HUES6 (cell line): ENCODE results near the gene NR0B2.

ENCODE experiments used
- H3K27ac ChIP-seq: 2 replicates; pipeline ENCODE4 v1.7.0; 2013; ENCODE audit warnings: low read depth, mild to moderate bottlenecking, low read length, inconsistent platforms
- H3K27me3 ChIP-seq: 2 replicates; pipeline ENCODE4 v1.6.1; 2013; ENCODE audit warnings: low read length; ENCODE audit not compliant: control insufficient read depth, insufficient read depth
- H3K36me3 ChIP-seq: 2 replicates; pipeline ENCODE4 v1.6.1; 2013; ENCODE audit warnings: low read length; ENCODE audit not compliant: control insufficient read depth, insufficient read depth
- H3K4me1 ChIP-seq: 2 replicates; pipeline ENCODE4 v1.6.1; 2013; ENCODE audit warnings: low read length; ENCODE audit not compliant: control insufficient read depth, insufficient read depth
- H3K4me3 ChIP-seq: 2 replicates; pipeline ENCODE4 v1.5.1; 2013; ENCODE audit warnings: low read depth, low read length
- H3K9ac ChIP-seq: one replicate; pipeline ENCODE4 v1.6.1; 2013; ENCODE audit warnings: mild to moderate bottlenecking, low read length
- H3K9me3 ChIP-seq: 2 replicates; pipeline ENCODE4 v1.6.1; 2013; ENCODE audit warnings: low read depth, low read length; ENCODE audit not compliant: control insufficient read depth, insufficient read depth

NR0B2 gene

GRCh38 chr1:26913754-26914619 lies at the start of gene NR0B2:
TSS of gene NR0B2 (minus strand) at chr1:26913975. CDS start at chr1:26913940, 35 bp downstream.
- no peak within 1 kb of the TSS for H3K4me3 ChIP-seq
- H3K9ac ChIP-seq, result no peak within 1 kb of the TSS
- no peaks in the 10 kb centered on the region for H3K36me3 ChIP-seq
- no peaks in the 10 kb centered on the region; the same call in 1 of the 2 replicates for H3K27me3 ChIP-seq
- no peaks in the 10 kb centered on the region for H3K9me3 ChIP-seq
- H3K4me1 ChIP-seq, result no peaks in the 10 kb centered on the region
- no peak within 1 kb of the TSS for H3K27ac ChIP-seq

- Histone ChIP-seq H3K27ac (no peak overlapping the region), H3K9ac (no peak overlapping the region)
Observed at GRCh38 chr1:26961826-26962225, 48.1 kb upstream of the NR0B2 start.

GRCh38 chr1:26960625-26960966 lies 46.8 kb upstream of the NR0B2 start:
- no peaks in the 10 kb centered on the region for H3K36me3 ChIP-seq
- no peaks in the 10 kb centered on the region for H3K4me1 ChIP-seq
- peaks cover 42% of the 10 kb centered on the region; the same call in 1 of the 2 replicates for H3K27me3 ChIP-seq
- peak overlapping the region; percentile 64 for H3K9ac ChIP-seq
- H3K27ac ChIP-seq, result peak overlapping the region; percentile 68; the same call in 1 of the 2 replicates
- no peaks in the 10 kb centered on the region for H3K9me3 ChIP-seq
- peak overlapping the region; percentile 92 for H3K4me3 ChIP-seq

More at GRCh38 chr1:26961826-26962225, 48.1 kb upstream of the NR0B2 start:
- no peaks in the 10 kb centered on the region for H3K36me3 ChIP-seq
- no peak overlapping the region for H3K4me3 ChIP-seq
- 0 out of 2 replicates have a peak, but pooled peaks cover 2% of the 10 kb centered on the region for H3K4me1 ChIP-seq
- peaks cover 42% of the 10 kb centered on the region; the same call in 1 of the 2 replicates for H3K27me3 ChIP-seq
- H3K9me3 ChIP-seq, result no peaks in the 10 kb centered on the region

GRCh38 chr1:26959722-26960624 lies 46.2 kb upstream of the NR0B2 start, which contains the start of gene KDF1:
TSS of gene KDF1 (minus strand) at chr1:26960468. CDS start at chr1:26952380, 8,088 bp downstream.
- Histone ChIP-seq H3K27me3 (peaks cover 42% of the 10 kb centered on the region; the same call in 1 of the 2 replicates), H3K36me3 (no peaks in the 10 kb centered on the region), H3K4me1 (no peaks in the 10 kb centered on the region), H3K9ac (peak within 1 kb of the TSS; percentile 80), H3K27ac (peak within 1 kb of the TSS; percentile 68), H3K9me3 (no peaks in the 10 kb centered on the region), H3K4me3 (peak within 1 kb of the TSS; percentile 92)

- Histone ChIP-seq H3K27me3 (peaks cover 42% of the 10 kb centered on the region; the same call in 1 of the 2 replicates), H3K4me1 (no peaks in the 10 kb centered on the region), H3K9me3 (no peaks in the 10 kb centered on the region), H3K4me3 (peak overlapping the region; percentile 92), H3K36me3 (no peaks in the 10 kb centered on the region), H3K9ac (peak overlapping the region; percentile 80), H3K27ac (no peak overlapping the region)
Observed at GRCh38 chr1:26959270-26959669, 45.5 kb upstream of the NR0B2 start.

- H3K9ac ChIP-seq, result no peak overlapping the region
- H3K4me3 ChIP-seq, result no peak overlapping the region
- peaks cover 3% of the 10 kb centered on the region; the same call in 1 of the 2 replicates for H3K36me3 ChIP-seq
- H3K27me3 ChIP-seq, result peaks cover 39% of the 10 kb centered on the region; the same call in 1 of the 2 replicates
- no peaks in the 10 kb centered on the region for H3K4me1 ChIP-seq
- H3K27ac ChIP-seq, result no peak overlapping the region
- H3K9me3 ChIP-seq, result no peaks in the 10 kb centered on the region
Observed at GRCh38 chr1:26957306-26957705, 43.5 kb upstream of the NR0B2 start.

GRCh38 chr1:26956321-26956720 lies 42.5 kb upstream of the NR0B2 start:
- Histone ChIP-seq H3K4me3 (no peak overlapping the region), H3K9me3 (no peaks in the 10 kb centered on the region), H3K36me3 (peaks cover 7% of the 10 kb centered on the region; the same call in 1 of the 2 replicates)

GRCh38 chr1:26953374-26953773 lies 39.6 kb upstream of the NR0B2 start:
- Histone ChIP-seq H3K4me3 (no peak overlapping the region), H3K9me3 (no peaks in the 10 kb centered on the region)

More at GRCh38 chr1:26956321-26956720, 42.5 kb upstream of the NR0B2 start:
- no peak overlapping the region for H3K9ac ChIP-seq
- H3K27ac ChIP-seq, result no peak overlapping the region
- no peaks in the 10 kb centered on the region for H3K4me1 ChIP-seq
- peaks cover 30% of the 10 kb centered on the region; the same call in 1 of the 2 replicates for H3K27me3 ChIP-seq

GRCh38 chr1:26951821-26952497 lies 38.2 kb upstream of the NR0B2 start:
- H3K9me3 ChIP-seq, result no peaks in the 10 kb centered on the region
- no peak overlapping the region for H3K27ac ChIP-seq
- no peaks in the 10 kb centered on the region for H3K4me1 ChIP-seq
- no peak overlapping the region for H3K4me3 ChIP-seq
- H3K9ac ChIP-seq, result no peak overlapping the region
- H3K36me3 ChIP-seq, result peaks cover 36% of the 10 kb centered on the region
- no peaks in the 10 kb centered on the region; the same call in 1 of the 2 replicates for H3K27me3 ChIP-seq

More at GRCh38 chr1:26953374-26953773, 39.6 kb upstream of the NR0B2 start:
- no peak overlapping the region for H3K9ac ChIP-seq
- H3K4me1 ChIP-seq, result no peaks in the 10 kb centered on the region
- no peak overlapping the region for H3K27ac ChIP-seq
- peaks cover 2% of the 10 kb centered on the region; the same call in 1 of the 2 replicates for H3K27me3 ChIP-seq
- H3K36me3 ChIP-seq, result peaks cover 29% of the 10 kb centered on the region

GRCh38 chr1:26951216-26951615 lies 37.4 kb upstream of the NR0B2 start:
- H3K36me3 ChIP-seq, result peaks cover 43% of the 10 kb centered on the region
- H3K27ac ChIP-seq, result no peak overlapping the region
- no peaks in the 10 kb centered on the region for H3K4me1 ChIP-seq
- no peak overlapping the region for H3K4me3 ChIP-seq
- H3K9me3 ChIP-seq, result no peaks in the 10 kb centered on the region
- H3K9ac ChIP-seq, result no peak overlapping the region
- no peaks in the 10 kb centered on the region for H3K27me3 ChIP-seq
